ENCODE data around the gene CPTP.

Gene CPTP

GRCh38 chr1:1329304-1330210 lies 5.0 kb downstream of the CPTP start:
- no peak for DNase-seq
- Histone ChIP-seq H3K4me3 (ENCODE audit: control insufficient read depth in 1 of 7, extremely low read depth in 1 of 7, insufficient read depth in 4 of 7, low read depth in 2 of 7, low read length in 6 of 7) (no peak overlapping the region), H3K27me3 (replicated peaks in 2 of 5; ENCODE audit: control insufficient read depth in 4 of 5, insufficient read depth in 5 of 5, low read length in 4 of 5) (no peaks in the 10 kb centered on the region), H3K4me1 (ENCODE audit: control extremely low read depth in 1 of 4, control insufficient read depth in 4 of 4, insufficient read depth in 4 of 4, low read length in 3 of 4) (peaks cover 0 to 16% (median 15%) of the 10 kb centered on the region in 4 experiments), H3K9me3 (ENCODE audit: control extremely low read depth in 1 of 5, control insufficient read depth in 4 of 5, insufficient read depth in 2 of 5, low read depth in 1 of 5, low read length in 4 of 5) (no peaks in the 10 kb centered on the region), H3K27ac (ENCODE audit: insufficient read depth in 1 of 2, low read depth in 1 of 2, low read length in 2 of 2, poor library complexity in 1 of 2, severe bottlenecking in 2 of 2) (no peak overlapping the region), H3K36me3 (ENCODE audit: control insufficient read depth in 4 of 4, insufficient read depth in 4 of 4, low read length in 3 of 4) (peaks cover 0 to 20% (median 11%) of the 10 kb centered on the region in 4 experiments)
- CTCF ChIA-PET: no interaction called here
- WGBS (ENCODE audit: insufficient coverage): 94% methylated on average over 58 of the region's 58 CpGs
- POLR2A ChIA-PET: no interaction called here

- no peak for DNase-seq
- no peaks in the 10 kb centered on the region for H3K27me3 ChIP-seq (replicated peaks in 2 of 5; ENCODE audit: control insufficient read depth in 4 of 5, insufficient read depth in 5 of 5, low read length in 4 of 5)
- H3K27ac ChIP-seq (ENCODE audit: insufficient read depth in 1 of 2, low read depth in 1 of 2, low read length in 2 of 2, poor library complexity in 1 of 2, severe bottlenecking in 2 of 2): no peak overlapping the region
- H3K9me3 ChIP-seq (ENCODE audit: control extremely low read depth in 1 of 5, control insufficient read depth in 4 of 5, insufficient read depth in 2 of 5, low read depth in 1 of 5, low read length in 4 of 5): no peaks in the 10 kb centered on the region
- ChIA-PET POLR2A (no interaction called here), CTCF (no interaction called here)
- H3K4me3 ChIP-seq (ENCODE audit: control insufficient read depth in 1 of 7, extremely low read depth in 1 of 7, insufficient read depth in 4 of 7, low read depth in 2 of 7, low read length in 6 of 7): no peak overlapping the region
- 95% methylated on average over 13 of the region's 15 CpGs for WGBS (ENCODE audit: insufficient coverage)
- peaks cover 2 to 20% (median 11%) of the 10 kb centered on the region in 4 experiments for H3K36me3 ChIP-seq (ENCODE audit: control insufficient read depth in 4 of 4, insufficient read depth in 4 of 4, low read length in 3 of 4)
- H3K4me1 ChIP-seq (ENCODE audit: control extremely low read depth in 1 of 4, control insufficient read depth in 4 of 4, insufficient read depth in 4 of 4, low read length in 3 of 4): peaks cover 0 to 11% (median 10%) of the 10 kb centered on the region in 4 experiments
These were observed 5.9 kb downstream of the CPTP start for GRCh38 chr1:1330366-1331067.

GRCh38 chr1:1331068-1331965 lies 6.7 kb downstream of the CPTP start, which contains the start of gene TAS1R3:
TSS of gene TAS1R3 (plus strand) at chr1:1331280. CDS start at chr1:1331346, 66 bp downstream.
- H3K27ac ChIP-seq (ENCODE audit: insufficient read depth in 1 of 2, low read depth in 1 of 2, low read length in 2 of 2, poor library complexity in 1 of 2, severe bottlenecking in 2 of 2): no peak within 1 kb of the TSS
- 89% methylated on average over 35 of the region's 41 CpGs for WGBS (ENCODE audit: insufficient coverage)
- ChIA-PET CTCF (no interaction called here), POLR2A (no interaction called here)
- H3K36me3 ChIP-seq (ENCODE audit: control insufficient read depth in 4 of 4, insufficient read depth in 4 of 4, low read length in 3 of 4): peaks cover 2 to 22% (median 11%) of the 10 kb centered on the region in 4 experiments
- DNase-seq: no peak
- H3K4me3 ChIP-seq (ENCODE audit: control insufficient read depth in 1 of 7, extremely low read depth in 1 of 7, insufficient read depth in 4 of 7, low read depth in 2 of 7, low read length in 6 of 7): no peak within 1 kb of the TSS
- H3K4me1 ChIP-seq (ENCODE audit: control extremely low read depth in 1 of 4, control insufficient read depth in 4 of 4, insufficient read depth in 4 of 4, low read length in 3 of 4): peaks cover 0 to 3% (median 2%) of the 10 kb centered on the region in 4 experiments
- H3K9me3 ChIP-seq (ENCODE audit: control extremely low read depth in 1 of 5, control insufficient read depth in 4 of 5, insufficient read depth in 2 of 5, low read depth in 1 of 5, low read length in 4 of 5): no peaks in the 10 kb centered on the region
- no peaks in the 10 kb centered on the region for H3K27me3 ChIP-seq (replicated peaks in 2 of 5; ENCODE audit: control insufficient read depth in 4 of 5, insufficient read depth in 5 of 5, low read length in 4 of 5)

GRCh38 chr1:1332031-1332755 lies 7.6 kb downstream of the CPTP start:
- ChIA-PET CTCF (no interaction called here), POLR2A (no interaction called here)
- DNase-seq: no peak
- H3K27ac ChIP-seq (ENCODE audit: insufficient read depth in 1 of 2, low read depth in 1 of 2, low read length in 2 of 2, poor library complexity in 1 of 2, severe bottlenecking in 2 of 2): no peak overlapping the region
- WGBS (ENCODE audit: insufficient coverage): 92% methylated on average over 51 of the region's 57 CpGs
- no peaks in the 10 kb centered on the region for H3K4me1 ChIP-seq (ENCODE audit: control extremely low read depth in 1 of 4, control insufficient read depth in 4 of 4, insufficient read depth in 4 of 4, low read length in 3 of 4)
- no peaks in the 10 kb centered on the region for H3K27me3 ChIP-seq (replicated peaks in 2 of 5; ENCODE audit: control insufficient read depth in 4 of 5, insufficient read depth in 5 of 5, low read length in 4 of 5)
- no peaks in the 10 kb centered on the region for H3K9me3 ChIP-seq (ENCODE audit: control extremely low read depth in 1 of 5, control insufficient read depth in 4 of 5, insufficient read depth in 2 of 5, low read depth in 1 of 5, low read length in 4 of 5)
- H3K36me3 ChIP-seq (ENCODE audit: control insufficient read depth in 4 of 4, insufficient read depth in 4 of 4, low read length in 3 of 4): peaks cover 2 to 24% (median 10%) of the 10 kb centered on the region in 4 experiments
- no peak overlapping the region for H3K4me3 ChIP-seq (ENCODE audit: control insufficient read depth in 1 of 7, extremely low read depth in 1 of 7, insufficient read depth in 4 of 7, low read depth in 2 of 7, low read length in 6 of 7)

GRCh38 chr1:1332774-1333480 lies 8.3 kb downstream of the CPTP start:
- Histone ChIP-seq H3K36me3 (ENCODE audit: control insufficient read depth in 4 of 4, insufficient read depth in 4 of 4, low read length in 3 of 4) (peaks cover 2 to 21% (median 7%) of the 10 kb centered on the region in 4 experiments), H3K4me3 (ENCODE audit: control insufficient read depth in 1 of 7, extremely low read depth in 1 of 7, insufficient read depth in 4 of 7, low read depth in 2 of 7, low read length in 6 of 7) (no peak overlapping the region), H3K9me3 (ENCODE audit: control extremely low read depth in 1 of 5, control insufficient read depth in 4 of 5, insufficient read depth in 2 of 5, low read depth in 1 of 5, low read length in 4 of 5) (no peaks in the 10 kb centered on the region), H3K4me1 (ENCODE audit: control extremely low read depth in 1 of 4, control insufficient read depth in 4 of 4, insufficient read depth in 4 of 4, low read length in 3 of 4) (no peaks in the 10 kb centered on the region), H3K27ac (ENCODE audit: insufficient read depth in 1 of 2, low read depth in 1 of 2, low read length in 2 of 2, poor library complexity in 1 of 2, severe bottlenecking in 2 of 2) (no peak overlapping the region), H3K27me3 (replicated peaks in 2 of 5; ENCODE audit: control insufficient read depth in 4 of 5, insufficient read depth in 5 of 5, low read length in 4 of 5) (no peaks in the 10 kb centered on the region)
- DNase-seq: no peak
- WGBS (ENCODE audit: insufficient coverage): 94% methylated on average over 48 of the region's 48 CpGs
- ChIA-PET CTCF (no interaction called here), POLR2A (no interaction called here)

GRCh38 chr1:1333551-1334241 lies 9.1 kb downstream of the CPTP start:
- 93% methylated on average over 36 of the region's 36 CpGs for WGBS (ENCODE audit: insufficient coverage)
- H3K36me3 ChIP-seq (ENCODE audit: control insufficient read depth in 4 of 4, insufficient read depth in 4 of 4, low read length in 3 of 4): peaks cover 2 to 19% (median 7%) of the 10 kb centered on the region in 4 experiments

More at GRCh38 chr1:1333551-1334241, 9.1 kb downstream of the CPTP start:
- ChIA-PET CTCF (no interaction called here), POLR2A (no interaction called here)
- Histone ChIP-seq H3K9me3 (ENCODE audit: control extremely low read depth in 1 of 5, control insufficient read depth in 4 of 5, insufficient read depth in 2 of 5, low read depth in 1 of 5, low read length in 4 of 5) (no peaks in the 10 kb centered on the region), H3K4me1 (ENCODE audit: control extremely low read depth in 1 of 4, control insufficient read depth in 4 of 4, insufficient read depth in 4 of 4, low read length in 3 of 4) (no peaks in the 10 kb centered on the region), H3K4me3 (ENCODE audit: control insufficient read depth in 1 of 7, extremely low read depth in 1 of 7, insufficient read depth in 4 of 7, low read depth in 2 of 7, low read length in 6 of 7) (no peak overlapping the region), H3K27ac (ENCODE audit: insufficient read depth in 1 of 2, low read depth in 1 of 2, low read length in 2 of 2, poor library complexity in 1 of 2, severe bottlenecking in 2 of 2) (no peak overlapping the region), H3K27me3 (replicated peaks in 2 of 5; ENCODE audit: control insufficient read depth in 4 of 5, insufficient read depth in 5 of 5, low read length in 4 of 5) (no peaks in the 10 kb centered on the region)
- DNase-seq: no peak
